ENCODE data around the gene CD47. TPM values are rescaled to one million over a fixed set of nuclear protein-coding genes. Genes with fewer than 3 reads are reported as not detected.

CD47 gene
- total RNA-seq, 4 donors from 2014 or later, result 146 to 167 (median 160) TPM

DNA sequence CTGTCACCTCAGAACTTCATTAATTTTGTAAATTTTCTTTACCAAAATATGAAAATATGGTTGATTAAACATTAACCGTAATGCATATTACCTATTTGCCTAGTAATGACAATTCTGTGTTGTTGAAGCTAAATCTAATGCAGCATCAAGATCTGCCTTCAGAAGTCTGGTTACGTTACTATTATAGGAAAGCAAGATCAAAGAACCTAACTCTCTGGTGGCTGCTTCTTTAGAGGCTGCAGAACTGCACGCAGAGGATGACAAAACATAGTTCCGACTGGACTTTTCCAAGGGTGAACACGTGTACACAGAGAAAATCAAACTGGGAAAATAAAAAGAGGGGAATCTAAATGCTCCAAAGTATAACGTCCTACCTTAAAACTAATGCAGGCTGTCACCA is 20.5 kb downstream of the CD47 start:
- 78 to 79% methylated on average over 6 of the region's 6 CpGs for WGBS, 2 donors
- TF ChIP-seq POLR2A (IDR thresholded peaks at IDR 0.05), result no peak
- TF ChIP-seq, protein P1, sequence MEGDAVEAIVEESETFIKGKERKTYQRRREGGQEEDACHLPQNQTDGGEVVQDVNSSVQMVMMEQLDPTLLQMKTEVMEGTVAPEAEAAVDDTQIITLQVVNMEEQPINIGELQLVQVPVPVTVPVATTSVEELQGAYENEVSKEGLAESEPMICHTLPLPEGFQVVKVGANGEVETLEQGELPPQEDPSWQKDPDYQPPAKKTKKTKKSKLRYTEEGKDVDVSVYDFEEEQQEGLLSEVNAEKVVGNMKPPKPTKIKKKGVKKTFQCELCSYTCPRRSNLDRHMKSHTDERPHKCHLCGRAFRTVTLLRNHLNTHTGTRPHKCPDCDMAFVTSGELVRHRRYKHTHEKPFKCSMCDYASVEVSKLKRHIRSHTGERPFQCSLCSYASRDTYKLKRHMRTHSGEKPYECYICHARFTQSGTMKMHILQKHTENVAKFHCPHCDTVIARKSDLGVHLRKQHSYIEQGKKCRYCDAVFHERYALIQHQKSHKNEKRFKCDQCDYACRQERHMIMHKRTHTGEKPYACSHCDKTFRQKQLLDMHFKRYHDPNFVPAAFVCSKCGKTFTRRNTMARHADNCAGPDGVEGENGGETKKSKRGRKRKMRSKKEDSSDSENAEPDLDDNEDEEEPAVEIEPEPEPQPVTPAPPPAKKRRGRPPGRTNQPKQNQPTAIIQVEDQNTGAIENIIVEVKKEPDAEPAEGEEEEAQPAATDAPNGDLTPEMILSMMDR (IDR thresholded peaks at IDR 0.05), result no peak

GRCh38 chr3:108067768-108068167 is 23.1 kb downstream of the CD47 start:
- WGBS, 2 donors, result 67 to 70% methylated on average over 1 of the region's 1 CpG
- DNase-seq, result no peak
- no peak for TF ChIP-seq POLR2A (IDR thresholded peaks at IDR 0.05)
- TF ChIP-seq, protein P1 (IDR thresholded peaks at IDR 0.05), result no peak
- Histone ChIP-seq H3K9me3 (no peaks in the 10 kb centered on the region), H3K4me1 (peaks cover 4 to 5% of the 10 kb centered on the region in 2 donors), H3K27ac (no peak overlapping the region), H3K36me3 (no peaks in the 10 kb centered on the region), H3K4me3 (replicated peaks in 1 of 3) (no peak overlapping the region), H3K27me3 (no peaks in the 10 kb centered on the region)
- intact Hi-C loops (cut with DNase I), result no loop called here

More for the DNA sequence above, 20.5 kb downstream of the CD47 start:
- Histone ChIP-seq H3K27me3 (no peaks in the 10 kb centered on the region), H3K36me3 (no peaks in the 10 kb centered on the region), H3K4me3 (replicated peaks in 1 of 3) (no peak overlapping the region), H3K9me3 (no peaks in the 10 kb centered on the region), H3K27ac (no peak overlapping the region), H3K4me1 (peaks cover 4 to 5% of the 10 kb centered on the region in 2 donors)
- intact Hi-C loops (cut with DNase I), result no loop called here
- no peak for DNase-seq

- Histone ChIP-seq H3K4me3 (replicated peaks in 1 of 3) (no peak overlapping the region), H3K4me1 (no peaks in the 10 kb centered on the region), H3K36me3 (no peaks in the 10 kb centered on the region), H3K9me3 (no peaks in the 10 kb centered on the region), H3K27ac (no peak overlapping the region), H3K27me3 (no peaks in the 10 kb centered on the region)
- TF ChIP-seq POLR2A (IDR thresholded peaks at IDR 0.05), result no peak
- TF ChIP-seq, protein P1 (IDR thresholded peaks at IDR 0.05), result no peak
- intact Hi-C loops (cut with DNase I), result no loop called here
- DNase-seq, result no peak
These were observed 25.7 kb downstream of the CD47 start for GRCh38 chr3:108065096-108065495.

DNA sequence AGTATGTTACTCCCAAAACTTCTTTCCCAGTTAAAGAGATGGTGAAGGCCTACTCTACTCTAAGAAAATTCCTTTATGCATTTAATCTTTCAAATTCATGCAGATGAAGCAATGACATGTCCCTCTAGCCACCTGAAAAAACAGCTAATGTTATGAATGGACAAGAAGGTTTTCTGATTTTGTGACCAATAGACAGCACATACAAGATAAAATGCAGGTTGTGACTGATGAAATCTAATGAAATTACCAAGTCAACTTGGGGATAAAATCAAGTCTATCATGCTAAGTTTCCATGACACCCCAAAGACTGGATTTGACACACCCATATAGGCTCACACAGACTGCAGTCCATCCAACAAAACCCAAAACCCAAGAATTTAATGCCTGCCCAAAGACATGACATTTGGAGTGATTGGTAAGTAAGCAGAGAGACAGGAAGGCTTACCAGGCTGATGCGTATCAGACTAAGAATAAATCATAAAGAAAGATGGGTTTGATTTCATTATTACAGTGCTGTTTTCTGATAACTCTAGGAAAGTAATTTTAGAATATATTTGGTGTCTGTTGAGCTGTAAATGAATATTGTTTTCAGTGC is 26.4 kb downstream of the CD47 start:
- intact Hi-C loops (cut with DNase I), result no loop called here
- no peaks in the 10 kb centered on the region for H3K36me3 ChIP-seq
- no peak for DNase-seq
- H3K27ac ChIP-seq, result no peak overlapping the region
- H3K4me3 ChIP-seq (replicated peaks in 1 of 3), result no peak overlapping the region
- no peaks in the 10 kb centered on the region for H3K4me1 ChIP-seq
- no peaks in the 10 kb centered on the region for H3K27me3 ChIP-seq
- TF ChIP-seq POLR2A (IDR thresholded peaks at IDR 0.05), result no peak
- TF ChIP-seq, protein P1 (IDR thresholded peaks at IDR 0.05), result no peak
- WGBS, 2 donors, result 98 to 100% methylated on average over 1 of the region's 1 CpG
- H3K9me3 ChIP-seq, result no peaks in the 10 kb centered on the region

GRCh38 chr3:108062051-108062450 is 28.8 kb downstream of the CD47 start:
- Histone ChIP-seq H3K36me3 (no peaks in the 10 kb centered on the region), H3K27me3 (no peaks in the 10 kb centered on the region), H3K4me1 (no peaks in the 10 kb centered on the region), H3K9me3 (no peaks in the 10 kb centered on the region), H3K27ac (no peak overlapping the region), H3K4me3 (replicated peaks in 1 of 3) (no peak overlapping the region)
- WGBS, 2 donors, result 92 to 97% methylated on average over 1 of the region's 1 CpG
- intact Hi-C loops (cut with DNase I), result no loop called here
- TF ChIP-seq, protein P1 (IDR thresholded peaks at IDR 0.05), result no peak
- no peak for TF ChIP-seq POLR2A (IDR thresholded peaks at IDR 0.05)
- DNase-seq, result no peak
